Measurements from ENCODE around the gene PNPLA3.

PNPLA3 gene

GRCh38 chr22:43994006-43994405, 70.4 kb downstream of the PNPLA3 start:
- no peak for FAIRE-seq

- FAIRE-seq: no peak
Observed at GRCh38 chr22:43994416-43994815, 70.8 kb downstream of the PNPLA3 start.

DNA sequence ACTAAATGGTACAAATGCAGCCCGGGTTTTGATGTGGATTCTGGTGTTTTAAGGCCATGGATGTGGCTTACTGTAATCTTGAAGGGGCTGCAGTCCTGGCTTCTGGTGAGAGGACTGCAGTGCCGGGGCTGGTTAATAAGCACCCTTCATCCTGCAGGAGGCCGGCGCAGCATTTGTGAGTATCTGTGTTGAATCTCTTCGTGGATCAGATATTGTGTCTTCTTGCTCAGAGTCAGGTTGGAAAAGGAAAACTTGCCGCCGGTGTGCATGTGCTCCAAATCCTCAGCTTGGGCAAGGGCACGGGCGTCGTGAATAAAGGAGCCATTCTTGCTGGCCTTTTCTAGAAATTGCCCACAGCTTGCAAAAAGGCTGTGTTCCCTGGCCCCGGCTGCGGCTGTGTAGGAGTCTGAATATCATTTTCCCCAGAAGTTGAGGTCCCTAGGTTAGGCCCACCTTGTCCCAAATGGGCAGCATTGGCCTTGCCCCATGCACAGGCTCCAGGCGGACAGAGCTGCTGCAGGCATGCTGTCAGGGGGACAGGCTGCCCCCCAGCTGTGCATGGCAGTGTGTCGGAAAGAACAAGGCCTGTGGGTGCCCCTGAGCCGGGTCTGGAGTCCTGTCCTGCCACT, 71.6 kb downstream of the PNPLA3 start:
- no peak for FAIRE-seq

DNA sequence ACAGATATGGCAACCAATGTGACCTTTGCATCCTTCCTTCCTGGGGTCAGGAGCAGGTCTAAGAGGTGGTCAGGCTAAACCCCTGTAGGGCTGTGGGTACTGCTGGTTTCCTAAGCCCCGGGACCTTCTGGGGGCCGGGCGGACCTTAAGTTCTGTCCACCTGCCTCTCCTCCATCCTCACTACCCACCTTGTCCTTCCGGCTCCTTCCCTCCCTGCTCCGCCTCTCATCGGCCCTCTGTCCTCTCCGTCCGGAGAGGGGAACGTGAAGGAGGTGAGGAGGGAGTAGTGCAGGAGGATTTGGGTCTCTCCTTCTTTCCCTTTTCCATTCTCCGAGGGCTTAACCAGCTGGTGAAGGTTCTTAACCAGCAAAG, 72.2 kb downstream of the PNPLA3 start:
- FAIRE-seq: no peak

DNA sequence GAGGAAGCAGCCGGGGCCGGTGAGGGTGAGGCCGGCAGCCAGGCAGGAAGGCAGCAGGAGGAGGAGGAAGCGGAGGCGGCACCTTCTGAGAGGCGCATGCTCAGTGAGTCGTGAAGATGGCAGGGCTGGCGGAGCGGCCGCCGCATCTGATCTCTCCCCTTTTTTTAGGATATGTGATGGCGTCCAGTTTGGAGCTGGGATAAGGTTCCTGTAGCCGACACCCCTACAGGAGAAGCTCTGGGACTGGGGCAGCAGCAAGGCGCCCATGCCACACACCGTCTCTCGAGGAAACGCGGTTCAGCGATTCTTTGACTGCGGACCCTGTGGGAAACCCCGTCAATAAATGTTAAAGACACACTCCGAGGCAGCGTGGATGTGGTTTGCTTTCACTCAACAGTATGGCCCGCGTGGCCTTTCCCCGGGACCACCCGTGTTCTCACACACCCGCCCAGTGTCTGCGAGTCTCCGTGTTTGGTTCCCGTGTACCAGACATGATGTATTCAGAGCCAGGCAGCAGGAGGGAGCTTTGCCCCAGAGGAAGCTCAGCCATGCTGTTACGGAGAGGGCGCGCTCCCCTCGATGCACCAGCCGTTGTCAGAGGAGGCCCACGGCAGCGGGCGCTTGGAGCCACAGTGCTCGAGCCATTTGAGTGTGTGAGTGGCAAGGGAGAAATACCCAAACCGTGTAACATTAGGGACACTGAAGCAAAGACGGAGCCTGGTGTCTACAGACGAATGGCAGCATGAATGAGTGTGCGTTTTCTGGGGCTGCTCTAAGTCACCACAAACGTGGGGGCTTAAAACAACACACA, 72.8 kb downstream of the PNPLA3 start:
- no peak for FAIRE-seq

DNA sequence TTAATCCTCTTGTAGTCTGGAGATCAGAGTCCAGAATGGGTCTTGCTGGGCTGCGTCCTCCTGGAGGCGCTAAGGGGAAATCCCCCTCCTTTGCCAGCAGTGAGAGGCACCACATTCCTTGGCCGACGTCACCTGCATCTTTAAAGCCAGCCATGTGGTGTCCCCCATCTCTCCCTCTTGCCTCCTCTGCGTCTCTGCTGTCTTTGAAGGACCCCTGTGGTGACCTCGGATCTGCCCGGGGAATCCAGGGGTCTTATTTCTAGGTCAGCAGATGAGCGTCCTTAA, 73.3 kb downstream of the PNPLA3 start:
- no peak for FAIRE-seq
